Measurements from ENCODE around the gene PTGDS. TPM values are rescaled to one million over a fixed set of nuclear protein-coding genes. Genes with fewer than 3 reads are reported as not detected.

The PTGDS gene
- 100 to 1,000 TPM; 157 to 361 (median 296) TPM for total RNA-seq
- 92.1 TPM for total RNA-seq (2013)

DNA sequence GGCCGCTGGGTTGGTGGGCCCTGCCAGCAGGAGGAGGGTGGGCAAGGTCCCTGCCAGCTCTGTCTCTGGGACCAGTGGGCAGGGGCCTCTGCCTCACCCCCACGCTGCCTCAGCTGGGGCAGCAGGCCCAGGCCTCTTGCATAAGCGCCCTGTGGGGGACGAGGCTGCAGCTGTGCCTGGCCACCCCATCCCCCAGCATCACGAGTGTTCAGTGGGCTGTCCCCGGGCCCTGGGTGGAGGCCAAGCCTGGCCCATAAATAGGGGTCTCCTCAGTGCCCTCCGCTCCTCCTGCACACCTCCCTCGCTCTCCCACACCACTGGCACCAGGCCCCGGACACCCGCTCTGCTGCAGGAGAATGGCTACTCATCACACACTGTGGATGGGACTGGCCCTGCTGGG, at the start of gene PTGDS:
Gene PTGDS (plus strand): TSS at position 282 of the 400 bp plus-strand sequence. CDS start 75 bp downstream, at position 357.
- Mint-ChIP-seq H3K4me3 (peak within 1 kb of the TSS; percentile 83), H3K36me3 (no peaks in the 10 kb centered on the region), H3K4me1 (peaks cover 6 to 39% of the 10 kb centered on the region in 2 donors), H3K27me3 (ENCODE audit: low read depth in 2 of 2) (no peaks in the 10 kb centered on the region), H3K9me3 (no peaks in the 10 kb centered on the region), H3K27ac (peak within 1 kb of the TSS; percentile 78 to 80)
- H3K36me3 ChIP-seq (ENCODE audit: control insufficient read depth, insufficient read depth, low read length): no peaks in the 10 kb centered on the region
- no peaks in the 10 kb centered on the region for H3K9me3 ChIP-seq (ENCODE audit: control insufficient read depth, insufficient read depth, low read length)
- DNase-seq (no peak), ATAC-seq (no peak)
- 83% methylated on average over 10 of the region's 10 CpGs for WGBS (ENCODE audit: insufficient coverage)
- no peaks in the 10 kb centered on the region for H3K27me3 ChIP-seq (ENCODE audit: control insufficient read depth, insufficient read depth, low read length)
- peak within 1 kb of the TSS; percentile 48 for H3K27ac ChIP-seq (ENCODE audit: low read length)
- peak within 1 kb of the TSS; percentile 44 for H3K4me3 ChIP-seq (ENCODE audit: low read length)
- TF ChIP-seq CTCF (IDR thresholded peaks at IDR 0.05): no peak
- intact Hi-C loops (cut with micrococcal nuclease): no loop called here
- H3K4me1 ChIP-seq (ENCODE audit: control insufficient read depth, insufficient read depth, low read length): peaks cover 59% of the 10 kb centered on the region

- TF ChIP-seq CTCF (IDR thresholded peaks at IDR 0.05): no peak
- no peak overlapping the region for H3K27ac ChIP-seq (ENCODE audit: low read length)
- WGBS (ENCODE audit: insufficient coverage): 87% methylated on average over 9 of the region's 9 CpGs
- H3K36me3 ChIP-seq (ENCODE audit: control insufficient read depth, insufficient read depth, low read length): peaks cover 18% of the 10 kb centered on the region
- Mint-ChIP-seq H3K27me3 (ENCODE audit: low read depth in 2 of 2) (no peaks in the 10 kb centered on the region), H3K4me1 (peaks cover 7 to 16% of the 10 kb centered on the region in 2 donors), H3K9me3 (no peaks in the 10 kb centered on the region), H3K27ac (peak overlapping the region in 1 of 2 donors; percentile 53), H3K36me3 (no peaks in the 10 kb centered on the region), H3K4me3 (no peak overlapping the region)
- no peaks in the 10 kb centered on the region for H3K27me3 ChIP-seq (ENCODE audit: control insufficient read depth, insufficient read depth, low read length)
- H3K4me3 ChIP-seq (ENCODE audit: low read length): no peak overlapping the region
- H3K4me1 ChIP-seq (ENCODE audit: control insufficient read depth, insufficient read depth, low read length): no peaks in the 10 kb centered on the region
- no peaks in the 10 kb centered on the region for H3K9me3 ChIP-seq (ENCODE audit: control insufficient read depth, insufficient read depth, low read length)
- intact Hi-C loops (cut with micrococcal nuclease): no loop called here
- ATAC-seq: peak in 1 of 3 donors; percentile 28
- DNase-seq: no peak
Measured at GRCh38 chr9:136928591-136928990, 48.7 kb upstream of the PTGDS start.

DNA sequence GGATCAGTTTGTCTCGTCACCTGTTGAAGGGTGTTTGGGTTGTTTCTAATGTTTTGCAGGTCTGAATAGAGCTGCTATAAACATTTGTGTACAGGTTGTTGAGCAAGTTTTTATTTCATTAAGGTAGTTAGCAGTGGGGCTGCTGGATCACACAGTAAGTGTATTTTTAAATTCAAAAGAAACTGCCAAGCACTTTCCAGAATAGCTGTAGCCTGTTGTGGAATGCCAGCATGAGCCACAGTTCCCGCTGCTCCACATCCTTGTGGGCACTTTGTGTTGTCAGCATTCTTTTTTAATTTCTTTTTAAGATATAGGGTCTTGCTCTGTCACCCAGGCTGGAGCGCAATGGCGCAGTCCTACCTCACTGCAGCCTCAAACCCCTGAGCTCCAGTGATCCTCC, 47.3 kb upstream of the PTGDS start:
- Mint-ChIP-seq H3K9me3 (no peaks in the 10 kb centered on the region), H3K27me3 (ENCODE audit: low read depth in 2 of 2) (no peaks in the 10 kb centered on the region)
- 100% methylated on average over 4 of the region's 4 CpGs for WGBS (ENCODE audit: insufficient coverage)

More for the DNA sequence above, 47.3 kb upstream of the PTGDS start:
- intact Hi-C loops (cut with micrococcal nuclease): no loop called here
- H3K36me3 Mint-ChIP-seq: no peaks in the 10 kb centered on the region
- peaks cover 18% of the 10 kb centered on the region for H3K36me3 ChIP-seq (ENCODE audit: control insufficient read depth, insufficient read depth, low read length)
- no peaks in the 10 kb centered on the region for H3K9me3 ChIP-seq (ENCODE audit: control insufficient read depth, insufficient read depth, low read length)
- H3K4me1 ChIP-seq (ENCODE audit: control insufficient read depth, insufficient read depth, low read length): no peaks in the 10 kb centered on the region
- DNase-seq: no peak
- no peak for ATAC-seq
- peak overlapping the region; percentile 35 to 36 for H3K27ac Mint-ChIP-seq
- H3K4me3 ChIP-seq (ENCODE audit: low read length): no peak overlapping the region
- H3K27ac ChIP-seq (ENCODE audit: low read length): no peak overlapping the region
- peaks cover 7 to 26% of the 10 kb centered on the region in 2 donors for H3K4me1 Mint-ChIP-seq
- TF ChIP-seq CTCF (IDR thresholded peaks at IDR 0.05): no peak
- no peaks in the 10 kb centered on the region for H3K27me3 ChIP-seq (ENCODE audit: control insufficient read depth, insufficient read depth, low read length)
- no peak overlapping the region for H3K4me3 Mint-ChIP-seq

Data from natural killer cell (primary cell).